Measurements from ENCODE around the gene STS.

STS gene

GRCh38 chrX:7188672-7189071 is 41.2 kb downstream of the STS start:
- no peak for DNase-seq (ENCODE audit: low read depth)
- no peak for TF ChIP-seq CTCF (conservative IDR thresholded peaks at IDR 0.05; ENCODE audit: control insufficient read depth, insufficient read depth, low read depth, low read length)
- no peak overlapping the region for H3K4me3 ChIP-seq (ENCODE audit: control insufficient read depth, low read depth, low read length)

GRCh38 chrX:7190157-7190556 is 42.6 kb downstream of the STS start:
- TF ChIP-seq CTCF (conservative IDR thresholded peaks at IDR 0.05; ENCODE audit: control insufficient read depth, insufficient read depth, low read depth, low read length), result no peak
- DNase-seq (ENCODE audit: low read depth), result no peak
- H3K4me3 ChIP-seq (ENCODE audit: control insufficient read depth, low read depth, low read length), result no peak overlapping the region

GRCh38 chrX:7191681-7192110 is 44.2 kb downstream of the STS start:
- peak; percentile 31 for TF ChIP-seq CTCF (conservative IDR thresholded peaks at IDR 0.05; ENCODE audit: control insufficient read depth, insufficient read depth, low read depth, low read length)
- peak; percentile 12 for DNase-seq (ENCODE audit: low read depth)
- no peak overlapping the region for H3K4me3 ChIP-seq (ENCODE audit: control insufficient read depth, low read depth, low read length)

- TF ChIP-seq CTCF (conservative IDR thresholded peaks at IDR 0.05; ENCODE audit: control insufficient read depth, insufficient read depth, low read depth, low read length), result no peak
- no peak for DNase-seq (ENCODE audit: low read depth)
- H3K4me3 ChIP-seq (ENCODE audit: control insufficient read depth, low read depth, low read length), result no peak overlapping the region
Measured at GRCh38 chrX:7192871-7193270, 45.4 kb downstream of the STS start.

GRCh38 chrX:7194606-7195005 is 47.1 kb downstream of the STS start:
- DNase-seq (ENCODE audit: low read depth), result no peak
- TF ChIP-seq CTCF (conservative IDR thresholded peaks at IDR 0.05; ENCODE audit: control insufficient read depth, insufficient read depth, low read depth, low read length), result no peak
- H3K4me3 ChIP-seq (ENCODE audit: control insufficient read depth, low read depth, low read length), result no peak overlapping the region

Measured in fibroblast of mammary gland (primary cell).